Smooth muscle cell (in vitro differentiated cells): ENCODE results near the gene GTPBP3. TPM values are rescaled to one million over a fixed set of nuclear protein-coding genes. Genes with fewer than 3 reads are reported as not detected.

ENCODE experiments used
- DNase-seq: peaks from one replicate; lab custom pipeline; 2025; ENCODE audit not compliant: unreplicated experiment; lab: John Stamatoyannopoulos, UW
- H2AFZ ChIP-seq: fragments of 200-600 bp; sonication (generic); 2 replicates; pipeline ENCODE4 v1.6.0; 2016; ENCODE audit warnings: antibody characterized with exemption, low read depth, mild to moderate bottlenecking
- H3F3A ChIP-seq: fragments of 200-600 bp; sonication (generic); 2 replicates; pipeline ENCODE4 v1.6.0; 2017; ENCODE audit warnings: antibody characterized with exemption, low read depth
- H3K27ac ChIP-seq: fragments of 200-600 bp; sonication (generic); 2 replicates; pipeline ENCODE4 v1.5.1; 2016; ENCODE audit warnings: low read depth, mild to moderate bottlenecking
- H3K27me3 ChIP-seq: fragments of 200-600 bp; sonication (generic); 2 replicates; pipeline ENCODE4 v1.6.1; 2016; ENCODE audit warnings: low read depth, mild to moderate bottlenecking
- H3K36me3 ChIP-seq: fragments of 200-600 bp; sonication (generic); 2 replicates; pipeline ENCODE4 v1.5.1; 2016; ENCODE audit warnings: low read depth
- H3K4me1 ChIP-seq: fragments of 200-600 bp; sonication (generic); 2 replicates; pipeline ENCODE4 v1.5.1; 2016; ENCODE audit warnings: low read depth
- H3K4me2 ChIP-seq: fragments of 200-600 bp; sonication (generic); 2 replicates; pipeline ENCODE4 v1.6.0; 2016; ENCODE audit warnings: mild to moderate bottlenecking
- H3K4me3 ChIP-seq: fragments of 200-600 bp; sonication (generic); 2 replicates; pipeline ENCODE4 v1.5.1; 2016; ENCODE audit warnings: mild to moderate bottlenecking
- H3K79me2 ChIP-seq: fragments of 200-600 bp; sonication (generic); 2 replicates; pipeline ENCODE4 v1.6.0; 2016; ENCODE audit warnings: low read depth, mild to moderate bottlenecking
- H3K9ac ChIP-seq: fragments of 200-600 bp; sonication (generic); 2 replicates; pipeline ENCODE4 v1.6.0; 2016; ENCODE audit warnings: low read depth
- H3K9me3 ChIP-seq: fragments of 200-600 bp; sonication (generic); replicated peaks from 2 replicates; pipeline ENCODE4 v1.5.1; 2016; ENCODE audit warnings: low read depth
- H4K20me1 ChIP-seq: fragments of 200-600 bp; sonication (generic); 2 replicates; pipeline ENCODE4 v1.6.0; 2016; ENCODE audit warnings: low read depth
- CTCF ChIP-seq: fragments of 200-600 bp; sonication (generic); IDR thresholded peaks from 2 replicates; pipeline ENCODE4 v1.5.1; 2017; ENCODE audit warnings: borderline replicate concordance, mild to moderate bottlenecking, antibody characterized with exemption; ENCODE audit not compliant: insufficient read depth, poor library complexity, severe bottlenecking
- WGBS: methylation state at CpG from one replicate; pipeline ENCODE4 v1.1.7; 2016; ENCODE audit warnings: low lambda C conversion rate; 5-methylcytosine and 5-hydroxymethylcytosine counted together
- polyA plus RNA-seq: library from polyadenylated mRNA; unstranded; fragments of >200 nt; fragmentation: Nextera tagmentation; extraction: Ambion mirVana; gene quantifications from 2 replicates; pipeline ENCODE4 v1.2.1, GENCODE V29; 2016
- total RNA-seq: library from RNA; depleted of rRNA; stranded (reverse); fragments of >200 nt; gene quantifications from 2 replicates; pipeline ENCODE4 v1.2.3, GENCODE V29; 2014

Gene GTPBP3
- total and polyA plus RNA-seq, 2 experiments from 2014 or later, result 16.5 to 19.6 TPM

GRCh38 chr19:17339088-17339741 lies 1.9 kb downstream of the GTPBP3 start:
- no peaks in the 10 kb centered on the region for H3K27me3 ChIP-seq

GRCh38 chr19:17340302-17340870 lies 3.0 kb downstream of the GTPBP3 start:
- WGBS, result 81% methylated on average over 7 of the region's 21 CpGs
- no peak for DNase-seq
- no peak overlapping the region for H3K9ac ChIP-seq
- no peaks in the 10 kb centered on the region for H3K27me3 ChIP-seq
- TF ChIP-seq CTCF, result no peak
- peaks cover 6% of the 10 kb centered on the region for H3K4me1 ChIP-seq
- no peaks in the 10 kb centered on the region for H3K79me2 ChIP-seq
- H3K9me3 ChIP-seq, result no peaks in the 10 kb centered on the region
- H3F3A ChIP-seq, result no peaks in the 10 kb centered on the region
- no peak overlapping the region for H3K4me2 ChIP-seq
- no peaks in the 10 kb centered on the region for H4K20me1 ChIP-seq
- no peak overlapping the region for H3K4me3 ChIP-seq
- H3K27ac ChIP-seq, result no peak overlapping the region
- no peaks in the 10 kb centered on the region for H3K36me3 ChIP-seq
- H2AFZ ChIP-seq, result no peak overlapping the region

More at GRCh38 chr19:17339088-17339741, 1.9 kb downstream of the GTPBP3 start:
- no peaks in the 10 kb centered on the region for H3K36me3 ChIP-seq
- H2AFZ ChIP-seq, result no peak overlapping the region
- H3F3A ChIP-seq, result no peaks in the 10 kb centered on the region
- no peak overlapping the region for H3K4me3 ChIP-seq
- no peak overlapping the region for H3K27ac ChIP-seq
- H3K9ac ChIP-seq, result no peak overlapping the region
- no peak overlapping the region for H3K4me2 ChIP-seq
- peaks cover 6% of the 10 kb centered on the region for H3K4me1 ChIP-seq
- no peak for TF ChIP-seq CTCF
- DNase-seq, result no peak
- H3K79me2 ChIP-seq, result no peaks in the 10 kb centered on the region
- no peaks in the 10 kb centered on the region for H3K9me3 ChIP-seq
- H4K20me1 ChIP-seq, result no peaks in the 10 kb centered on the region
- WGBS, result 94% methylated on average over 34 of the region's 34 CpGs

GRCh38 chr19:17340871-17341357 lies 3.6 kb downstream of the GTPBP3 start:
- Histone ChIP-seq H3K27ac (no peak overlapping the region), H3K4me1 (peaks cover 6% of the 10 kb centered on the region), H3K27me3 (no peaks in the 10 kb centered on the region), H3K4me3 (no peak overlapping the region), H3K4me2 (no peak overlapping the region), H2AFZ (no peak overlapping the region), H3K36me3 (no peaks in the 10 kb centered on the region), H3K79me2 (no peaks in the 10 kb centered on the region), H3K9ac (no peak overlapping the region), H3F3A (no peaks in the 10 kb centered on the region), H4K20me1 (no peaks in the 10 kb centered on the region), H3K9me3 (no peaks in the 10 kb centered on the region)
- DNase-seq, result no peak
- no peak for TF ChIP-seq CTCF
- 86% methylated on average over 16 of the region's 17 CpGs for WGBS
